IMR-90 (cell line): ENCODE data around the gene FGF7. TPM values are rescaled to one million over a fixed set of nuclear protein-coding genes. Genes with fewer than 3 reads are reported as not detected.
"Not testable (repeated sequence)": the region's sequence is repeated elsewhere in the genome, so short reads cannot be mapped to it uniquely, and the experiment has no call there.

Experiments used
- ATAC-seq: fragments of 200-7000 bp; cut with Tn5 transposase; 2 replicates; pipeline ENCODE4 v1.9.1; 2020; ENCODE audit warnings: low read depth, mild to moderate bottlenecking, moderate library complexity
- BruUV-seq: library from RNA; stranded (reverse); fragments of 400-500 nt; replicated peaks from 2 replicates; lab custom pipeline; 2021; lab: Mats Ljungman, UMichigan
- CTCF ChIA-PET: fragments of 300-600 bp; formaldehyde crosslinking; extraction: SDS; loops from one replicate; lab custom pipeline; 2021; ENCODE audit warnings: antibody characterized with exemption; lab: Yijun Ruan, JAX
- POLR2A ChIA-PET: fragments of 300-600 bp; sonication (Branson Sonifier 250); formaldehyde crosslinking; loops from one replicate; lab custom pipeline; 2022; ENCODE audit warnings: antibody characterized with exemption; ENCODE audit not compliant: unreplicated experiment; lab: Charles Lee
- DNase-seq: peaks from one replicate; pipeline ENCODE4 v3.0.0; 2013
- H2AFZ ChIP-seq: replicated peaks from 2 replicates; pipeline ENCODE3; 2013; ENCODE audit warnings: low read length, mild to moderate bottlenecking; ENCODE audit not compliant: poor library complexity
- H2AK5ac ChIP-seq: 2 replicates; pipeline ENCODE4 v1.6.1; 2013; ENCODE audit warnings: low read depth, low read length, inconsistent platforms
- H2AK9ac ChIP-seq: replicated peaks from 2 replicates; pipeline ENCODE3; 2013; ENCODE audit warnings: mild to moderate bottlenecking, low read depth, low read length, moderate library complexity; ENCODE audit not compliant: poor library complexity
- H2BK120ac ChIP-seq: 2 replicates; pipeline ENCODE4 v1.6.1; 2013; ENCODE audit warnings: low read depth, low read length, inconsistent platforms
- H2BK15ac ChIP-seq: 3 replicates; pipeline ENCODE4 v1.6.1; 2013; ENCODE audit warnings: low read depth, low read length, inconsistent platforms
- H2BK20ac ChIP-seq: 2 replicates; pipeline ENCODE4 v1.6.1; 2013; ENCODE audit warnings: low read depth, mild to moderate bottlenecking, inconsistent platforms, low read length, moderate library complexity
- H2BK5ac ChIP-seq: 2 replicates; pipeline ENCODE4 v1.6.1; 2013; ENCODE audit warnings: mild to moderate bottlenecking, low read depth, low read length, inconsistent platforms; ENCODE audit not compliant: poor library complexity, severe bottlenecking
- H3K14ac ChIP-seq: replicated peaks from 2 replicates; pipeline ENCODE4 v1.6.1; 2013; ENCODE audit warnings: low read depth, low read length, inconsistent platforms
- H3K18ac ChIP-seq: 2 replicates; pipeline ENCODE4 v1.6.1; 2013; ENCODE audit warnings: low read depth, low read length, control low read depth
- H3K23ac ChIP-seq: 2 replicates; pipeline ENCODE4 v1.6.1; 2013; ENCODE audit warnings: low read depth, low read length, inconsistent platforms
- H3K27ac ChIP-seq: 2 replicates; pipeline ENCODE4 v1.5.1; 2013; ENCODE audit warnings: mild to moderate bottlenecking, control low read depth, low read length; ENCODE audit not compliant: insufficient read depth
- H3K27me3 ChIP-seq: 2 replicates; pipeline ENCODE4 v1.6.1; 2013; ENCODE audit warnings: low read length; ENCODE audit not compliant: control insufficient read depth, insufficient read depth
- H3K36me3 ChIP-seq: 2 replicates; pipeline ENCODE4 v1.6.1; 2013; ENCODE audit warnings: low read length, mixed read lengths; ENCODE audit not compliant: control insufficient read depth, insufficient read depth
- H3K4ac ChIP-seq: 2 replicates; pipeline ENCODE4 v1.6.1; 2013; ENCODE audit warnings: low read depth, low read length, inconsistent platforms
- H3K4me1 ChIP-seq: 2 replicates; pipeline ENCODE4 v1.6.1; 2013; ENCODE audit warnings: low read length, mixed read lengths; ENCODE audit not compliant: control insufficient read depth, insufficient read depth
- H3K4me2 ChIP-seq: 2 replicates; pipeline ENCODE4 v1.6.1; 2013; ENCODE audit warnings: low read depth, mild to moderate bottlenecking, control low read depth, low read length, moderate library complexity
- H3K4me3 ChIP-seq: 2 replicates; pipeline ENCODE4 v1.5.1; 2013; ENCODE audit warnings: low read depth, mild to moderate bottlenecking, control low read depth, low read length, moderate library complexity; ENCODE audit not compliant: insufficient read depth
- H3K56ac ChIP-seq: 2 replicates; pipeline ENCODE4 v1.6.1; 2013; ENCODE audit warnings: low read length, inconsistent platforms; ENCODE audit not compliant: insufficient read depth; ENCODE audit errors: extremely low read depth
- H3K79me1 ChIP-seq, 2 experiments: 2 replicates each; pipeline ENCODE4 v1.6.1; 2013; ENCODE audit warnings: low read length in 2 of 2, inconsistent platforms in 1 of 2, low read depth in 1 of 2
- H3K9ac ChIP-seq: 2 replicates; pipeline ENCODE4 v1.6.1; 2013; ENCODE audit warnings: low read depth, low read length, control low read depth
- H3K9me1 ChIP-seq: 2 replicates; pipeline ENCODE4 v1.6.1; 2013; ENCODE audit warnings: low read length, inconsistent platforms; ENCODE audit not compliant: insufficient read depth
- H3K9me3 ChIP-seq: 2 replicates; pipeline ENCODE4 v1.6.1; 2013; ENCODE audit warnings: low read length; ENCODE audit not compliant: control insufficient read depth, insufficient read depth
- H4K20me1 ChIP-seq: 2 replicates; pipeline ENCODE4 v1.6.1; 2013; ENCODE audit warnings: low read length, inconsistent platforms; ENCODE audit not compliant: insufficient read depth
- H4K5ac ChIP-seq: 2 replicates; pipeline ENCODE4 v1.6.1; 2013; ENCODE audit warnings: mild to moderate bottlenecking, low read depth, low read length, control low read depth
- H4K8ac ChIP-seq, 2 experiments: 2 replicates each; pipeline ENCODE4 v1.6.1; 2013; ENCODE audit warnings: low read depth in 2 of 2, low read length in 2 of 2, control low read depth in 1 of 2, inconsistent platforms in 1 of 2
- H4K91ac ChIP-seq: 2 replicates; pipeline ENCODE4 v1.6.1; 2013; ENCODE audit warnings: low read depth, low read length, inconsistent platforms; ENCODE audit not compliant: insufficient read depth
- MAFK ChIP-seq: IDR thresholded peaks from 2 replicates; pipeline ENCODE4 v1.6.1; 2012; ENCODE audit warnings: low read depth, low read length, improper control_type of control experiment
- WGBS, 2 experiments: methylation state at CpG; one replicate each; pipeline versions ENCODE4 v1.1.5 to v1.1.7; 2013; ENCODE audit warnings: missing lambda C conversion rate in 2 of 2; ENCODE audit not compliant: insufficient read length in 1 of 2; ENCODE audit errors: extremely low coverage in 2 of 2; 5-methylcytosine and 5-hydroxymethylcytosine counted together
- dilution Hi-C: fragments of 300-500 bp; cut with HindIII; formaldehyde crosslinking; loops from one replicate; pipeline ENCODE4 v1.14.3; 2018; ENCODE audit warnings: low sequenced_read_pairs; ENCODE audit not compliant: unreplicated experiment
- in situ Hi-C: fragments of 300-500 bp; cut with MboI; formaldehyde crosslinking; loops from 3 replicates; pipeline ENCODE4 v1.14.3; 2019; ENCODE audit warnings: low sequenced_read_pairs, inconsistent platforms, mixed read lengths
- intact Hi-C: fragments of 100-400 bp; cut with micrococcal nuclease; formaldehyde crosslinking; loops from 2 replicates; pipeline ENCODE4 v1.10.0; 2022
- polyA plus RNA-seq, 3 experiments: library from polyadenylated mRNA; depleted of rRNA; stranded (reverse); fragments of >200 nt; gene quantifications; 2 replicates each; pipeline ENCODE4 v1.2.3, GENCODE V29; 2012; ENCODE audit warnings: low replicate concordance in 1 of 3
- total RNA-seq: library from RNA; depleted of rRNA; stranded (reverse); fragments of >200 nt; gene quantifications from 2 replicates; pipeline ENCODE4 v1.2.3, GENCODE V29; 2012

FGF7 gene
- total and polyA plus RNA-seq, 2 of the 4 experiments (the other 2 are of a cell fraction): 27.3 to 34.8 TPM

DNA sequence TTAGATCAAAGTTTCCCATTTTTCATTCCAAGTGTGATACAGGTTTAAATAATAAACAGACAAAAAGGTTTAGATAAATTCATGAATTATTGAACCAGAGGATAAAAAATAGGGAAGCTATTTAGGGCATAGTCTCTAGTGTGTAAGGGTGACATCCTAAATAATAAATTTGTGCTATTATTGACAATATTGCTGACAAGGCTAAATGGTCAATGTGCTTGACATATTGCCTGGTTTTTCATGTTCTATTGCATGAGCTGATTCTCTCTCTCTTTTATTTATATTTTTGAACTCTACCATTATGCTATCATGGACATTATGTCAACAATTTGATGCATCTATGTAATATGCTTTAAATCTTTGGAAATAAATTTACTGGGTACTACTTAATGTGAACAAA lies 55.9 kb downstream of the FGF7 start:
- H3K4ac ChIP-seq, H3K79me1 ChIP-seq, H4K20me1 ChIP-seq, H3K18ac ChIP-seq, H3K9me3 ChIP-seq, ATAC-seq, H2BK20ac ChIP-seq, H2AK9ac ChIP-seq, H3K4me2 ChIP-seq, H2BK5ac ChIP-seq, H3K9ac ChIP-seq, CTCF ChIA-PET, H3K23ac ChIP-seq, intact Hi-C loops, dilution Hi-C loops, H3K27ac ChIP-seq, H3K4me1 ChIP-seq, in situ Hi-C loops, H4K5ac ChIP-seq, H3K56ac ChIP-seq, H3K4me3 ChIP-seq, H4K8ac ChIP-seq, POLR2A ChIA-PET, H2AFZ ChIP-seq, H2AK5ac ChIP-seq, BruUV-seq, H3K14ac ChIP-seq, DNase-seq, H3K27me3 ChIP-seq, H2BK120ac ChIP-seq, H4K91ac ChIP-seq, H2BK15ac ChIP-seq, H3K9me1 ChIP-seq: not testable (repeated sequence)
- peak; percentile 90 for TF ChIP-seq MAFK
- H3K36me3 ChIP-seq: peaks cover 11% of the 10 kb centered on the region

GRCh38 chr15:49485401-49485800 lies 62.4 kb downstream of the FGF7 start:
- H4K5ac ChIP-seq, ATAC-seq, H3K18ac ChIP-seq, H4K91ac ChIP-seq, H3K4me2 ChIP-seq, H3K56ac ChIP-seq, H2AK9ac ChIP-seq, H3K9me1 ChIP-seq, POLR2A ChIA-PET, H3K27me3 ChIP-seq, H2AFZ ChIP-seq, CTCF ChIA-PET, H3K79me1 ChIP-seq, H4K8ac ChIP-seq, H4K20me1 ChIP-seq, DNase-seq, H3K9ac ChIP-seq, H3K4ac ChIP-seq, H3K14ac ChIP-seq, H3K23ac ChIP-seq, intact Hi-C loops, H2BK20ac ChIP-seq, H2AK5ac ChIP-seq, H2BK120ac ChIP-seq, H3K4me3 ChIP-seq, H2BK5ac ChIP-seq, dilution Hi-C loops, in situ Hi-C loops, H3K4me1 ChIP-seq, H2BK15ac ChIP-seq, H3K9me3 ChIP-seq, H3K27ac ChIP-seq, BruUV-seq: not testable (repeated sequence)
- WGBS, 2 experiments: no CpG with 5 or more reads among the region's 1 CpG
- H3K36me3 ChIP-seq: peaks cover 14% of the 10 kb centered on the region
